IPS-20b (cell line): ENCODE measurements around the gene SEC23B.
A peak's percentile ranks its signal among the peaks of the same experiment; 100 is the strongest.

Source experiments
- H3K27ac ChIP-seq: one replicate; pipeline ENCODE4 v1.5.1; 2013; ENCODE audit warnings: low read length
- H3K27me3 ChIP-seq: 2 replicates; pipeline ENCODE4 v1.6.1; 2013; ENCODE audit warnings: mild to moderate bottlenecking, low read length, inconsistent platforms; ENCODE audit not compliant: insufficient read depth
- H3K36me3 ChIP-seq: 2 replicates; pipeline ENCODE4 v1.6.1; 2013; ENCODE audit warnings: low read depth, mild to moderate bottlenecking, inconsistent platforms, low read length, moderate library complexity; ENCODE audit not compliant: insufficient read depth
- H3K4me1 ChIP-seq: 2 replicates; pipeline ENCODE4 v1.6.1; 2013; ENCODE audit warnings: mild to moderate bottlenecking, control low read depth, inconsistent platforms, low read length, moderate library complexity; ENCODE audit not compliant: insufficient read depth
- H3K4me3 ChIP-seq: 2 replicates; pipeline ENCODE4 v1.5.1; 2013; ENCODE audit warnings: mild to moderate bottlenecking, low read length, inconsistent platforms
- H3K9ac ChIP-seq: 2 replicates; pipeline ENCODE4 v1.6.1; 2013; ENCODE audit warnings: low read depth, mild to moderate bottlenecking, inconsistent platforms, low read length, moderate library complexity
- H3K9me3 ChIP-seq: 2 replicates; pipeline ENCODE4 v1.6.1; 2013; ENCODE audit warnings: mild to moderate bottlenecking, low read depth, low read length, inconsistent platforms; ENCODE audit not compliant: insufficient read depth

SEC23B gene

DNA sequence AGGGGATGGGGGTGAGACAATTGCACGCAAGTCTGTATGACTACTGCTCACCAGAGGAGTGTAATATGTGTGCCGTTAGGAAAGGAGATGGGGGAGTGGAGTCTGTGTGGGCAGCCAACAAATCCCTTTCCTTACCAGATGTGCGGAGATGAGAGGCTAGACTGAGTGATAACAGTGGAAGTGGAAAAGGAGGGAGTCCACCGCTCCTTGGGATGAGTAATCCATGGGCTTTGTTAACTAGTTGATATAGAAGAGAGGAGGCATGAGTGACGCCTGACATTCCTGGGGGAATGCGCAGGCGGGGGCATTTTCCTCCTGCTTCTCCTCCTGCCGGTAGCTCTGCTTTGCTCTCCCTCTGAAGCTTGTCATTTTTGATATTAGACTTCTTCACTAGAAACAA is 46.0 kb downstream of the SEC23B start:
- Histone ChIP-seq H3K27me3 (no peaks in the 10 kb centered on the region), H3K27ac (no peak overlapping the region), H3K36me3 (peaks cover 85% of the 10 kb centered on the region), H3K4me3 (no peak overlapping the region), H3K4me1 (no peaks in the 10 kb centered on the region), H3K9me3 (no peaks in the 10 kb centered on the region), H3K9ac (no peak overlapping the region)

DNA sequence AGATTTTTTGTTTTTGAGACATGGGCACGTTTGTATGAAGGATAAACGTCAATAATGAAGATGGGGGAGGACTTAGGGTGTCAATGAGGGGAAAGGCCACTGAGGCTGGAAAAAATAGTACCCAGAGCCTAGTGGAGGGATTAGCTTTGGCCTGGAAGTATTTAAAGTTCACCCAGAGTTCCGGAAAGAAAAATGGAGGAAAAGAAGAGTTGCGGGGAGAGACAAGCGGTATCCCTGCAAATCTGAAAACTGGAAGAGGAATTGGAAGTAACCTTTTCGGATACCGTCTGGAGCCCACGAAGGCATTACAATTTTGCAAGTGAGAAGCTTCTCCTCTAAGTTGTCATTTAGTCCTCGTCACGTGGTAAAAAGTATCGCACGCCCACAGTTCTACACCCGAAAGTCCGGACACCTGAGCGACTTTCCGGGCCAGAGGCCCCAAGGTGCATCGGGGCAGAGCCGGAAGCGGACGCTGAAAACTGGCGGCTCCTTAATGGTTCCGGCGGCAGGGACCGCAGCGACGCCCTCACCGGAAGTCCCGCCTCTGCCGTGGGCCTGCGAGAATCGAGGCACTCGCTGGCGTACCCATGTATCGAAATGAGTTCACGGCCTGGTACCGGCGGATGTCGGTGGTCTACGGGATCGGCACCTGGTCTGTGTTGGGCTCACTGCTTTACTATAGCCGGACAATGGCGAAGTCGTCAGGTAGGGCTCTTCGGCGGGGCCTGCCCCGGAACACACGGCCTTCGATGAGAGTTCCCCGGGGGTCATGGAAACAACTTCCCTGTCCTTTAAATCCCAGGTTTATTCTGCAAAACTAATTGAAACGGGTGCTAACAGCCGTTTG is 59.4 kb downstream of the SEC23B start, which contains the start of gene SMIM26:
Gene SMIM26 (plus strand): TSS at position 541 of the 847 bp plus-strand sequence. CDS start 47 bp downstream, at position 588.
- peak within 1 kb of the TSS; percentile 41 for H3K27ac ChIP-seq
- peaks cover 30% of the 10 kb centered on the region for H3K36me3 ChIP-seq
- no peaks in the 10 kb centered on the region for H3K27me3 ChIP-seq
- peak within 1 kb of the TSS; percentile 96 for H3K9ac ChIP-seq
- no peaks in the 10 kb centered on the region for H3K4me1 ChIP-seq
- no peaks in the 10 kb centered on the region for H3K9me3 ChIP-seq
- H3K4me3 ChIP-seq, result peak within 1 kb of the TSS; percentile 95

DNA sequence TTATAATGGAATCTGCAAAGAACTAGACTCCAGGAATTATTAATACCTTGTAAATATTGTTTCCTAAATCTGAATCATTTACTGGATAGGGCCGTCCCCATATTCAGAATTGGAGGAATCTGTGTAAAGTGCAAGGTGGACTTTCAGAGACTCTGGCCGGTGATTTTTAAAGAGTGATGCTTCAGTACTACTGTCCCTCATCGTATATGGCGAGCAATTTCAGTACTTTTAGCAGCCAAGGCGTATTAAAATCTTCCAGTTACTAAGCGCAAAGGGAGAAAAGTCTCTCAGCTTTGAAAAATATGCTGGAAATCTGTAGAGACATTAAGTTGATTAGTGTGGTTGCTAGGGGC is 60.0 kb downstream of the SEC23B start:
- Histone ChIP-seq H3K4me1 (no peaks in the 10 kb centered on the region), H3K36me3 (peaks cover 25% of the 10 kb centered on the region), H3K4me3 (peak overlapping the region; percentile 95), H3K27ac (peak overlapping the region; percentile 41), H3K9me3 (no peaks in the 10 kb centered on the region), H3K27me3 (no peaks in the 10 kb centered on the region), H3K9ac (peak overlapping the region; percentile 96)

DNA sequence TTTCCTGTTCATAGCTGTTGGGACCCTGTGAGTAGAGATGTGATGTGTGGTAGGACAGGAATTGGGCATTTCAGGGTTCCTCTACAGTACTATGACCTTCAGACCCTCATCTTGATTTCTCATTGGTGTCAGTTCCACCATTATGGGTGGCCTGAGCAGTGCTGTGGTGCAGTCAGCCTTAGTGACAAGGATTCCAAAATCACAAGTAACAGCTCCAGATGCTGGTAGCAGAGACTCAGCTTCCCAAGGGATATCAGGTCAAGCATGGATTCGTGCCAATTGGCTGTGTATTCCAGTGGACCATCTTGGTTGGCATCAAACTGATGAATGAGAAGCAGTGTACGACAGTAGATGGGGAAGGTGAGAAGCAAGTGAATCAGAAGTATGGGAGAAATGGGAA is 63.3 kb downstream of the SEC23B start:
- Histone ChIP-seq H3K4me3 (no peak overlapping the region), H3K4me1 (no peaks in the 10 kb centered on the region), H3K9ac (no peak overlapping the region), H3K27ac (no peak overlapping the region), H3K36me3 (peaks cover 21% of the 10 kb centered on the region), H3K27me3 (no peaks in the 10 kb centered on the region), H3K9me3 (no peaks in the 10 kb centered on the region)

DNA sequence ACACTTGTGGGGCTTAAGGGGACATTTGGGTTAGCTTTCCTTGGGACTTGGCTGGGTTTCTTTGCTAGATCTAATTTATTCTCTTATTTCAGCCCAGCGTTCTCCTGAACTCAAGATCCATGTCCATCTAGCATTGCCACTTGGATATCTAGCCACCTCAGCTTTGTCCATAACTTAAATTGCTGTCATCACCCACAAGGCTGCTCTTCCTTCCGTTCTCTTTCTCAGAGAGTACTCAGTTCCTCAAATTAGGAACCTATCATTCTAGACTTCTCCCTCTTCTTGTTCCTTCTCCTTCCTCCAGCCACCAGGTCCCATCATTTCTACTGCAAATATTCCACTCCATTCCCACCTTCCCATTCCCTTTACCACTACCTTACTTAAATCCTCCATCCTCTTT is 63.8 kb downstream of the SEC23B start:
- Histone ChIP-seq H3K9me3 (no peaks in the 10 kb centered on the region), H3K27me3 (no peaks in the 10 kb centered on the region), H3K27ac (no peak overlapping the region), H3K9ac (no peak overlapping the region), H3K4me1 (no peaks in the 10 kb centered on the region), H3K4me3 (no peak overlapping the region), H3K36me3 (peaks cover 21% of the 10 kb centered on the region)

DNA sequence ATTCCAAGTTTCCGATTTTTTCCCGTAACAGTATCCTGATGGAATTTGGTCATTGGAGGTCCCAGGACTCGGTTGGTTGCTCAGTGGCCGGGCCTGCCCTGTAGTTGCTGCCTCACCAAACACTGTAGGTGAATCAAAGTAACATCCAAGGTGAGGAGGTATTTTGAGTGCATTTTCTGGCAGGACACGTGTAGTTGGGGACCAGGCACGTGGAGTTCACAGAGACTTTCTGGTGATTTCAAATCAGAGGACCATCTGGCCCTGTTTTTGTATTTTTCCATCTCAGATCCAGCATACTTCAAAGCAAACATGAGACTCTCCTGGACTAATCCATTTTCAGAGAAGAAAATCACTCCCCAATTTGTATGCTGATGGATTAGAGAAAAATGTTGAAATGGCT is 70.2 kb downstream of the SEC23B start:
- Histone ChIP-seq H3K4me3 (no peak overlapping the region), H3K27me3 (no peaks in the 10 kb centered on the region), H3K9ac (no peak overlapping the region), H3K36me3 (no peaks in the 10 kb centered on the region), H3K27ac (no peak overlapping the region), H3K9me3 (no peaks in the 10 kb centered on the region), H3K4me1 (no peaks in the 10 kb centered on the region)

DNA sequence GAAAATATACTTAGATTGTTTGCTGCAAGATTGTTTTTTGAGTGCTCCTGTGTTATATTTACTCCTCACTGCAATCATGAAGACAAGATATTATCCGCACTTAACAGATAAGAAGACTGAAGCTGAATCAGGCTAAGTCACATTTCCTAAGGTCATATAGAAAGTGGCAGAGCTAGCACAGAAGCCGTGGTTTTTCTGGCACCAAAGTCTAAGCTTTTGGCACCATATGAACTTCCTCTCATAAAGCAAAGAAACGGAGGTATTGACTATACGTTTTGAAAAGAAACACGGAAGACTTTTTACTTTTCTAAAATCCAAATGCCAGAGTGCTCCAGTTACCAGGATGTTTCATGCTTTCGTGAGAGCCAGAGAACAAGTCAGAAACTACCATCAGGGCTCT is 70.8 kb downstream of the SEC23B start:
- Histone ChIP-seq H3K9ac (no peak overlapping the region), H3K4me3 (no peak overlapping the region), H3K4me1 (no peaks in the 10 kb centered on the region), H3K36me3 (no peaks in the 10 kb centered on the region), H3K27me3 (no peaks in the 10 kb centered on the region), H3K9me3 (no peaks in the 10 kb centered on the region), H3K27ac (no peak overlapping the region)

DNA sequence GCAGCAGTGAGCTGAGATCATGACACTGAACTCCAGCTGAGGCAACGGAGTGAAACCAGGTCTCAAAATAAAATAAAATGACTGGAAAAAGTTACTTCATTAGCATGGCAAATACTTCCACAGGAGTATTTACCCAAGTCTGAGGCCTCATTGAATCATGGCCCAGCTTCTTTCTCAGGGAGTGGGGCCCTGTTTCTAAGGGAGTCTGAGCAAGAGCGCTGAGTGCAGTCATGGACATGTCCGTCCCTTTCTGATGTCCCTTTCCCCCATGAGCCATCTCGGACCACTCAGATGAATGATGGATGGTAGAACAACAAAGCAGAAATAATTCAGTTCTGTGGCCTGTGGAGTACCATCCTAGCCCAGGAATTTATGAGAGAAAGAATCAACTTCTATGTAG is 72.3 kb downstream of the SEC23B start:
- Histone ChIP-seq H3K4me1 (peaks cover 4% of the 10 kb centered on the region; the same call in 1 of the 2 replicates), H3K36me3 (no peaks in the 10 kb centered on the region), H3K9ac (no peak overlapping the region), H3K9me3 (no peaks in the 10 kb centered on the region), H3K27me3 (no peaks in the 10 kb centered on the region), H3K4me3 (no peak overlapping the region), H3K27ac (no peak overlapping the region)

DNA sequence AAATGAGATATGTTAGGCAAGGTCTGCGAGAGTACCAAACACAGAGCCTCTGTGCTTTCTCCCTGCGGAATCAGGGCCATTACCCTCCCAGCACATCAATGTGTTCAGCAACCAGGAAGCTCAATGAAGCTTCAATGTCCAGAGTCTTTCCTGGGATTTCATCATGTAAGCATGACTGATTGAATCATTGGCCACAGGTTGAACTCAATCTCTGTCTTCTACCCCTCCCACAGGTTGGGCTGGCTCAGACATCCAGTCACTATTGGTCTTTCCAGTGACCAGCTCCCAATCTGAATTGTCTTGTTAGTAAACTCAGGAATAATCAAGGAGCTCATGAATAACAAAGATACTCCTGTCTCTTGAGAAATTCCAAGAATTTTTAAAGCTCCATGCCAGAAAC is 77.4 kb downstream of the SEC23B start:
- Histone ChIP-seq H3K36me3 (no peaks in the 10 kb centered on the region), H3K27me3 (no peaks in the 10 kb centered on the region), H3K27ac (no peak overlapping the region), H3K9ac (no peak overlapping the region), H3K9me3 (no peaks in the 10 kb centered on the region), H3K4me1 (peaks cover 10% of the 10 kb centered on the region; the same call in 1 of the 2 replicates), H3K4me3 (no peak overlapping the region)

DNA sequence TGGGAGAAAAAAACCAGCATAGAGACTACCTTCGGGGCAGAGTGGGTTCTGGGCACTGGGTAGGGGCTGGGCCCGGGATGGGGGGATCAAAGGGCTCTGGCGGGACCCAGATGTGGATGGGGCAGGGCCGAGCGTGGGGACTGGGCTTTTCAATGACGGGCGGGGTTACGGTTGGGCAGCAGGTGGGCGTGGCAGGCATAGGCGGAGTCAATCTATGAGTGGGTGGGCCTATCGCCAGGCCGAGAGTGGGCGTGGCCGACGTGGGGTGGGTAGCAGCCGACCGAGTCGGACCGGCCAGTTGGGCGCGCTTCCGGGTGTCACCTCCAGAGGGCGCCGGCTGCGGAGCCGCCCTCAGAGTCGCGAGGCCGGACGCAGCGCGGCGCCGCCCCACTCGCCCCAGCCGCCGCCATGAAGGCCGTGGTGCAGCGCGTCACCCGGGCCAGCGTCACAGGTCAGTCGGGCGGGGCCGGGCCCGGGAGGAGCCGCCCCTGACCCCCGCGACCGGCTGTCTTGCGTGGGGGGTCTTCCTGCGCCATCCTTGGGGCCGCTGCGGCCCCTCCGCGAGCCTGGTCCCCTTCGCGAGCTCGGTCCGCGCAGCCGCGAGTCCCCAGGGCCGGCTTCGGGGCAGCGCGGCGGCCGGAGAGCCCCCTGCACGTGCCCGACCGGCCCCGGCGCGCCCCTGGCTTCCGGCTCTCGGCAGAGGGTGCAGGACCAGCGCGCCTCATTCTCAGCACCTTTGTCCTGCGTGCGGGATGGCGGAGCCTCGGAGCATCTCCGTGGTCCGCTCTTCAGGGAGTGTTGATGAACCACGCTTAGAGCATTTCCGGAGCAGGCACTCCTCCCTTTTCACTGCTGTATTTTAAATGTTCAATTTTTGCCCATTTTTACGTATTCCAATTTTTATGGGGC is 80.2 kb downstream of the SEC23B start, which contains the start of gene DTD1:
Gene DTD1 (plus strand): TSS at position 390 of the 909 bp plus-strand sequence. CDS start 19 bp downstream, at position 409.
- no peaks in the 10 kb centered on the region for H3K36me3 ChIP-seq
- peak within 1 kb of the TSS; percentile 78; the same call in 1 of the 2 replicates for H3K9ac ChIP-seq
- H3K27me3 ChIP-seq, result no peaks in the 10 kb centered on the region
- H3K4me1 ChIP-seq, result peaks cover 18% of the 10 kb centered on the region; the same call in 1 of the 2 replicates
- peak within 1 kb of the TSS; percentile 75 for H3K4me3 ChIP-seq
- no peaks in the 10 kb centered on the region for H3K9me3 ChIP-seq
- H3K27ac ChIP-seq, result no peak within 1 kb of the TSS

DNA sequence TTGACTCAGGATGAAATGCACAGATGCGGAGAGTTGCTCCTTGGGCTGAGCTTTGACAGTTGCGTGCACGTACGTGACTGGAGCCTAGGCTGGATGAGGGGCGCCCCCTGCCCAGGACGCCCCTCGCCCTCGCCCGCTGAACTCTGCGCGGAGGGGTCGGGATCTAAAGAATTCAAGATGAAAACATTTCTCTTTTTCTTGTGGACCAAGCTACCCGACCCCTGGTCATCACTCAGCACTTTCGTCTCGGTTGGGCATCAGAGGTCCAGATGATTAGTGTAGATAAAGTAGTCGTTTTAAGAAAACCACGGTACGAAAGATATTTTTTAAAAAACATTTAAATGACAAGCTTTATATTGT is 80.8 kb downstream of the SEC23B start:
- Histone ChIP-seq H3K27ac (no peak overlapping the region), H3K4me3 (peak overlapping the region; percentile 75), H3K36me3 (no peaks in the 10 kb centered on the region), H3K27me3 (no peaks in the 10 kb centered on the region), H3K9me3 (no peaks in the 10 kb centered on the region), H3K9ac (peak overlapping the region; percentile 78; the same call in 1 of the 2 replicates), H3K4me1 (peaks cover 18% of the 10 kb centered on the region; the same call in 1 of the 2 replicates)
